Muscle layer of colon (tissue), 2 donors: ENCODE data around the gene HIPK1.
"Not testable (repeated sequence)": the region's sequence is repeated elsewhere in the genome, so short reads cannot be mapped to it uniquely, and the experiment has no call there.

Experiments
- H3K27ac ChIP-seq: one replicate; pipeline ENCODE4 v1.7.0; 2013; ENCODE audit warnings: low read depth, mild to moderate bottlenecking, low read length, moderate library complexity
- H3K27me3 ChIP-seq, 2 donors: one replicate each; pipeline ENCODE4 v1.7.0; 2013; ENCODE audit warnings: low read length in 2 of 2, mild to moderate bottlenecking in 2 of 2; ENCODE audit not compliant: insufficient read depth in 2 of 2, control insufficient read depth in 1 of 2
- H3K36me3 ChIP-seq: one replicate; pipeline ENCODE4 v1.7.0; 2013; ENCODE audit warnings: mild to moderate bottlenecking, low read length; ENCODE audit not compliant: insufficient read depth
- H3K4me1 ChIP-seq: one replicate; pipeline ENCODE4 v1.7.0; 2013; ENCODE audit warnings: mild to moderate bottlenecking, low read length; ENCODE audit not compliant: insufficient read depth
- H3K4me3 ChIP-seq, 2 donors: one replicate each; pipeline ENCODE4 v1.7.0; 2013; ENCODE audit warnings: low read length in 2 of 2, low read depth in 1 of 2, mild to moderate bottlenecking in 1 of 2, moderate library complexity in 1 of 2
- H3K9ac ChIP-seq: one replicate; pipeline ENCODE4 v1.7.0; 2013; ENCODE audit warnings: low read length
- H3K9me3 ChIP-seq: one replicate; pipeline ENCODE4 v1.7.0; 2013; ENCODE audit warnings: mild to moderate bottlenecking, low read length
- donor health status: abdominal sarcoma.
- donor health status: Adenocarcinoma of cecum.

The HIPK1 gene

DNA sequence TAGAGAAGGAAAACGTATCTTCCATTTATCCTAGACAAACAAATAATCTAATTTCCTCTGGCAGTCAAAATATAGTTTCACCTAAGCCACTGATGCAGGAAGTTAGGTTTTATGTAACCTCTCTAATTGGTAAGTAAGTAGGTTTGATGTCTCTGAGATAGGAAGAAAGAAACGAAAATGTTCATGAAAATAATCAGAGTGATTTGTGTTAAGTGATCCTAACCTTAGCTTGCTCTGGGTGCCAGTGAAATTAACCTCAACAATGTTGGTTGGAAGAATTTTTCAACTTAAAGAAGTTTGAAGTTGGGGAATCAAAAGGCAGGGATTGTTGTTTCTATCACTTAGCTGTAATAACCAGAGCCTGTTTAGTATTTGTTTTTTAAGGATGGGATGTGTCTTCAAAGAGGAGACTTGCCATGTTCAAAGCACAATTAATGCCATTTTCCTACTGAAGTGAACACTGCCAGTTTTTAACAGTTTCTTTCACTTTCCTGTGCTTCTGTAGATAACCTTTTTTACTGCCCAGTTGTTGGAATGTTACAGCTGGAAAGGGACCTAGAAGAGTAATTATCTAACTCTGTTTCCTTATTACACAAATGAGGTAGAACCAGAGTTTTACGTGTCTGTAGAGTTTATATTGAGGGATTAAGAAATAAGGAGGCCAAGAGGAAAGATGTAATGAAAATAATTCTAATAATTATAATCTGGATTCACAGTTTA, 18.4 kb downstream of the HIPK1 start:
- Histone ChIP-seq H3K4me3 (peak overlapping the region in 1 of 2 donors; percentile 10), H3K27ac (no peak overlapping the region)

DNA sequence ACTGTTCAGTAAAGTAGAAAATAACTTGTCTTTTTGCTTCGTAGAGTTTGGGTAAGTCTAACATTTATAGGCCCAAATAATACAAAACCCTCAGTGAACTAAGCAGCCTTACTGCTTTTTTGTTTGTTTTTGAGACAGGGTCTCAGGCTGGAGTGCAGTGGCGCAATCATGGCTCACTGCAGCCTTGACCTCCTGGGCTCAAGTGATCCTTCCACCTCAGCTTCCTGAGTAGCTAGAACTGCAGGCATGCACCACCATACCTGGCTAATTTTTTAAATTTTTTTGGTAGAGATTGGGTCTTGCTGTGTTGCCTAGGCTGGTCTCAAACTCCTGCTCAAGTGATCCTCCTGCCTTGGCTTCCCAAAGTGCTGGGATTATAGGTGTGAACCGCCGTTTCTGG, 19.0 kb downstream of the HIPK1 start:
- peaks cover 38% of the 10 kb centered on the region for H3K4me1 ChIP-seq
- H3K27me3 ChIP-seq, H3K9ac ChIP-seq, H3K27ac ChIP-seq, H3K36me3 ChIP-seq, H3K9me3 ChIP-seq, H3K4me3 ChIP-seq: not testable (repeated sequence)

More for the DNA sequence above, 18.4 kb downstream of the HIPK1 start:
- H3K9me3 ChIP-seq: no peaks in the 10 kb centered on the region
- peaks cover 38% of the 10 kb centered on the region for H3K4me1 ChIP-seq
- no peaks in the 10 kb centered on the region for H3K27me3 ChIP-seq
- H3K36me3 ChIP-seq: no peaks in the 10 kb centered on the region
- H3K9ac ChIP-seq: no peak overlapping the region

DNA sequence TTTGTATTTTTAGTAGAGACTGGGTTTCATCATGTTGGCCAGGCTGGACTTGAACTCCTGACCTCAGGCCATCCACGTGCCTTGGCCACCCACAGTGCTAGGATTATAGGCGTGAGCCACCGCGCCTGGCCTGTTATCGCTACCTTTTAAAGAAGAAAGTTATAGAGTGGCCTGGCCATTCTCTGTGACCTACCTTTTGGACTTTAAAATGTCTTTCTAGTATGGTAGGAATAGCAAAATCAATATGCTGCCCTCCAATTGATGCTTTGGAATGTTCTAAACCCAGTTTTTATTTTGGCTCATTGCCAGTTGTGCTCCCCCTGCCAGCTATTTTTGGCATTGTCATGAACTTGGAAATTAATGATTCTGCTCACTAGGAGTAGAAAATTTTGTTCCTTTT, 19.9 kb downstream of the HIPK1 start:
- H3K27ac ChIP-seq: no peak overlapping the region
- no peak overlapping the region for H3K4me3 ChIP-seq
- H3K4me1 ChIP-seq: peaks cover 38% of the 10 kb centered on the region
- no peak overlapping the region for H3K9ac ChIP-seq
- H3K9me3 ChIP-seq: no peaks in the 10 kb centered on the region
- no peaks in the 10 kb centered on the region for H3K27me3 ChIP-seq
- peaks cover 3% of the 10 kb centered on the region for H3K36me3 ChIP-seq

DNA sequence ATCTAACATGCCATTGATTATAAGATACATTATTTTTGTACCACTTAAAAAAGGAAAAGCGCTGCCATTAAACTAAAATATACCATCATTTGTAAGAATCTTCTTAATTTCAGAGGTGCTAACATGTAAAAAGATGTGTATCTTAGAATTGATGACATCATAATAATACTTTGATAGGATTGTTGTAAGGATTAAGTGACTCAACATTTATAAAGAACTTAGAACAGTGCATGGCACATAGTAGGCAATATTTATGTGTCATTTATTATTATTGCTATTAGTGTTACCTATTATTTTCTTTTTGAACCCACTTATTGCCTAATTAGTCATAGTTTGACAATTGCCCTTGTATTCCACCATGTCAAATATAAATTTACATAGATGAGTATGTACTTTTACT, 21.8 kb downstream of the HIPK1 start:
- H3K4me1 ChIP-seq: peaks cover 37% of the 10 kb centered on the region
- H3K9ac ChIP-seq: no peak overlapping the region
- H3K36me3 ChIP-seq: peaks cover 13% of the 10 kb centered on the region
- no peaks in the 10 kb centered on the region for H3K9me3 ChIP-seq
- H3K27ac ChIP-seq: no peak overlapping the region
- H3K27me3 ChIP-seq: no peaks in the 10 kb centered on the region
- H3K4me3 ChIP-seq: no peak overlapping the region

DNA sequence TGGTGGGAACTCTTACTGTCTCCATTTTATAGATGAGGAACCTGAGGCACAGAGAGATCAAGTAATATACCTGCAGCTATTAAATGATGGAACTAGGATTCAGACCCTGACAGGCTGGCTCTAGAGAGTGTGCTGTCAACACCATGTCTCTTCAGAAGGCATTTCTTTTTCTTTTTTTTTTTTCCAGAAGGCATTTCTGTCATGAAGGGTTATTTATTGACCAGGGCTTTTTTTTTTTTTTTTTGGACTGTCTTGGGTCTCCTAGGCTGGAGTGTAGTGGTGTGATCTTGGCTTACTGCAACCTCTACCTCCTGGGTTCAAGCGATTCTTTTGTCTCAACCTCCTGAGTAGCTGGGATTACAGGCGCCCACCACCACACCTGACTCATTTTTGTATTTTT, 22.6 kb downstream of the HIPK1 start:
- Histone ChIP-seq H3K9me3 (no peaks in the 10 kb centered on the region), H3K4me3 (no peak overlapping the region), H3K9ac (no peak overlapping the region), H3K4me1 (peaks cover 29% of the 10 kb centered on the region), H3K36me3 (peaks cover 17% of the 10 kb centered on the region), H3K27me3 (no peaks in the 10 kb centered on the region), H3K27ac (no peak overlapping the region)

DNA sequence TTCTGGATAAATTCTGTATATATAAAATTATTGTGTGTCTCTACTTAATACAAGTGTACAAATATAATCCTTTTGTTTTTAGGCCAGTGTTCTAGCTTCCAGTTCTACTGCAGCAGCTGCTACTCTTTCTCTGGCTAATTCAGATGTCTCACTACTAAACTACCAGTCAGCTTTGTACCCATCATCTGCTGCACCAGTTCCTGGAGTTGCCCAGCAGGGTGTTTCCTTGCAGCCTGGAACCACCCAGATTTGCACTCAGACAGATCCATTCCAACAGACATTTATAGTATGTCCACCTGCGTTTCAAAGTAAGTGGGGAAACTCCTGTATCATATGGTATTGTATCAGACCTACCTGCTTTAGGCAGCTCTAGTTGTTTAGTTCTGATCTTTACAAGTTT, 28.9 kb downstream of the HIPK1 start:
- Histone ChIP-seq H3K9me3 (no peaks in the 10 kb centered on the region), H3K36me3 (peaks cover 42% of the 10 kb centered on the region), H3K9ac (no peak overlapping the region), H3K27ac (no peak overlapping the region), H3K27me3 (no peaks in the 10 kb centered on the region), H3K4me3 (no peak overlapping the region), H3K4me1 (no peaks in the 10 kb centered on the region)

DNA sequence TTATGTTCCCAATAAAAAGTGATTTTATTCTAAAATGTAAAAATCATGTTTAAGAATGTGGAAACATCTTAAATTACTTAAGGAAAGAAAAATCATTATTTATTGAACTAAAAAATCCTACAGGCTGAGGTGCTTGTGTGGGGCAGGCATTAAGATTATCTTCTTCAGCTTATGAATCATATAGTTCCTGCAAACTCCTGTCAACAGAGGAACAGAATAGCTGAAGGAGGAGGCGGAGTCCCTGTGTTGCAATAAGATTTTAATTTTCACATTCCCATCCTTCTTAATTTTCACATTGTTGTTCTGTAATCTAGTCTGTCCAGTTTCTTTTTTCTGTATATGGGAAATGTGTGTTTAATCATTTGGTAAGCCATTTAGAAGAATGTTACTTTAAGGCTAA, 29.6 kb downstream of the HIPK1 start:
- H3K27ac ChIP-seq: no peak overlapping the region
- no peaks in the 10 kb centered on the region for H3K9me3 ChIP-seq
- H3K36me3 ChIP-seq: peaks cover 48% of the 10 kb centered on the region
- no peaks in the 10 kb centered on the region for H3K4me1 ChIP-seq
- H3K4me3 ChIP-seq: no peak overlapping the region
- no peak overlapping the region for H3K9ac ChIP-seq
- no peaks in the 10 kb centered on the region for H3K27me3 ChIP-seq

DNA sequence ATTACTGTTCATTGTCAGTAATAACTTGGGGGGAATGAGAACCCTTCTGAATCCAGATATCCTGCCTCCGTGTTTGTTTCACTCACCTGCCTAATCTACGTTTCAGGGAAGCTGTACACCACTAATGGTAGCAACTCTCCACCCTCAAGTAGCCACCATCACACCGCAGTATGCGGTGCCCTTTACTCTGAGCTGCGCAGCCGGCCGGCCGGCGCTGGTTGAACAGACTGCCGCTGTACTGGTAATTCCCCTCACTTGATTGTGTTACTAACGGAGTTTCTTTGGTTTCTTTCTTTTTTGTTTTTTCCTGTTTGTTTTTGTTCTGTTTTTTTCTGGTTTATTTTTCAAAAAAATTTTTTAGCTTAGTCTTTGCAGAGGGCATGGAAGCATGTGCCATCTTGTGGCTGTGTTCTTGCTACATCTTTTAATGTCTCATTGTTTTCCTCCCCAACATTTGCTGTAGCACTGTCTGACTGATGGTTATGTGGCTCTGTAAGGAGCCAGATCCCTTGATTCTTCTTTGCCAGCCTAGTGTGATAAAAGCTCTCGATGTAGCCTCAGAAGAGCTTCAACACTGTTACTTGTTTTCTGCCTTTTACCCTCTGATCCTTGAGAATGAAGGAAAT, 34.3 kb downstream of the HIPK1 start:
- no peaks in the 10 kb centered on the region for H3K27me3 ChIP-seq
- peaks cover 38% of the 10 kb centered on the region for H3K36me3 ChIP-seq
- no peak overlapping the region for H3K9ac ChIP-seq
- H3K27ac ChIP-seq: no peak overlapping the region
- no peaks in the 10 kb centered on the region for H3K9me3 ChIP-seq
- H3K4me3 ChIP-seq: no peak overlapping the region
- H3K4me1 ChIP-seq: no peaks in the 10 kb centered on the region

DNA sequence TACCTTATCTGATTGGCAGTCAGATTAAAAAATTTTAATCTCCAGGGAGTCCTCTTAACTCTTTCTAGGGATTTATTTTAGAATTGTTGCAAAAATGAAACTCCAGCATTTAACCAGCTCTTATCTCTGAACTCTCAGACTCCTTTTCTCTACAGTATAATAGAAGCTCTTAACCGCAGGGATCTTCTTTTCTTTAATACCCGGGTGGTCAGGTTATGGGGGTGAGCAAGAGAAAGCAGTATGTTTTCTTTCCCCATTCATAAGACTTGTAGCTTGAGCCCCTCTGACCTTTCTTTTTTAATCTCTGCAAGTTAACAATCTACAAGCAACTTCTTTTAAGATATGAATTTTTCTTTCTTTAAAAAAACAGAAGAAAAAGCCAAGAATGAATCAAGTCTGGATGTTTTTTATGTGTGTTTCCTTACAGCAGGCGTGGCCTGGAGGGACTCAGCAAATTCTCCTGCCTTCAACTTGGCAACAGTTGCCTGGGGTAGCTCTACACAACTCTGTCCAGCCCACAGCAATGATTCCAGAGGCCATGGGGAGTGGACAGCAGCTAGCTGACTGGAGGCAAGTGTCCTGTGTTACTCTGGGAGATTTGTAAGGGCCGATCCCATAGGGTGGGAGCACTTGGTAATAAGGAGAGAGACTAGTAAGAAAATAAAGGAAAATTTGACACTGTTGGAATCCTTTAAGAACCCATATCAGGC, 36.7 kb downstream of the HIPK1 start:
- Histone ChIP-seq H3K27me3 (no peaks in the 10 kb centered on the region), H3K4me1 (no peaks in the 10 kb centered on the region), H3K27ac (no peak overlapping the region), H3K36me3 (peaks cover 55% of the 10 kb centered on the region), H3K9me3 (no peaks in the 10 kb centered on the region), H3K4me3 (no peak overlapping the region), H3K9ac (no peak overlapping the region)

DNA sequence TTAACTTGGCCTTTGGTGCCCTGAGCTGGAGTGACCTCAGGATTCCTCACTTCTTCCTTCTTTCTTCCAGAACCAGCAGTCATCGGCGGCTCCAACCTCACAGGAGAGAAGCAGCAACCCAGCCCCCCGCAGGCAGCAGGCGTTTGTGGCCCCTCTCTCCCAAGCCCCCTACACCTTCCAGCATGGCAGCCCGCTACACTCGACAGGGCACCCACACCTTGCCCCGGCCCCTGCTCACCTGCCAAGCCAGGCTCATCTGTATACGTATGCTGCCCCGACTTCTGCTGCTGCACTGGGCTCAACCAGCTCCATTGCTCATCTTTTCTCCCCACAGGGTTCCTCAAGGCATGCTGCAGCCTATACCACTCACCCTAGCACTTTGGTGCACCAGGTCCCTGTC, 43.8 kb downstream of the HIPK1 start:
- no peaks in the 10 kb centered on the region for H3K27me3 ChIP-seq
- no peak overlapping the region for H3K9ac ChIP-seq
- H3K4me3 ChIP-seq: no peak overlapping the region
- H3K9me3 ChIP-seq: no peaks in the 10 kb centered on the region
- peaks cover 57% of the 10 kb centered on the region for H3K36me3 ChIP-seq
- H3K4me1 ChIP-seq: peaks cover 16% of the 10 kb centered on the region
- no peak overlapping the region for H3K27ac ChIP-seq

DNA sequence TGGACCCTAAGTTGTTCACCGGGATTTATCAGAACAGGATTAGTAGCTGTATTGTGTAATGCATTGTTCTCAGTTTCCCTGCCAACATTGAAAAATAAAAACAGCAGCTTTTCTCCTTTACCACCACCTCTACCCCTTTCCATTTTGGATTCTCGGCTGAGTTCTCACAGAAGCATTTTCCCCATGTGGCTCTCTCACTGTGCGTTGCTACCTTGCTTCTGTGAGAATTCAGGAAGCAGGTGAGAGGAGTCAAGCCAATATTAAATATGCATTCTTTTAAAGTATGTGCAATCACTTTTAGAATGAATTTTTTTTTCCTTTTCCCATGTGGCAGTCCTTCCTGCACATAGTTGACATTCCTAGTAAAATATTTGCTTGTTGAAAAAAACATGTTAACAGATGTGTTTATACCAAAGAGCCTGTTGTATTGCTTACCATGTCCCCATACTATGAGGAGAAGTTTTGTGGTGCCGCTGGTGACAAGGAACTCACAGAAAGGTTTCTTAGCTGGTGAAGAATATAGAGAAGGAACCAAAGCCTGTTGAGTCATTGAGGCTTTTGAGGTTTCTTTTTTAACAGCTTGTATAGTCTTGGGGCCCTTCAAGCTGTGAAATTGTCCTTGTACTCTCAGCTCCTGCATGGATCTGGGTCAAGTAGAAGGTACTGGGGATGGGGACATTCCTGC, 46.2 kb downstream of the HIPK1 start:
- Histone ChIP-seq H3K9me3 (no peaks in the 10 kb centered on the region), H3K4me1 (peaks cover 28% of the 10 kb centered on the region), H3K9ac (no peak overlapping the region), H3K4me3 (no peak overlapping the region), H3K27me3 (no peaks in the 10 kb centered on the region), H3K36me3 (peaks cover 34% of the 10 kb centered on the region), H3K27ac (no peak overlapping the region)
